OCI-LY3 (cell line): ENCODE results near the gene ARL6IP4.

Experiments
- H2AFZ ChIP-seq: fragments of 200-600, 300-600 bp; shearing (Covaris generic); 2 replicates; pipeline ENCODE4 v1.6.0; 2014; ENCODE audit warnings: antibody characterized with exemption, low read depth, low read length
- H3K27ac ChIP-seq: fragments of 200-600, 300-600 bp; sonication (generic); 2 replicates; pipeline ENCODE4 v1.5.1; 2014; ENCODE audit warnings: mild to moderate bottlenecking, low read length, moderate library complexity, mixed read lengths
- H3K27me3 ChIP-seq: fragments of 200-600, 300-600 bp; sonication (generic); 2 replicates; pipeline ENCODE4 v1.6.1; 2014; ENCODE audit warnings: low read depth, low read length, mixed read lengths
- H3K36me3 ChIP-seq: fragments of 200-600, 300-600 bp; sonication (generic); replicated peaks from 2 replicates; pipeline ENCODE3; 2014; ENCODE audit warnings: low read depth, low read length, mixed read lengths
- H3K4me1 ChIP-seq: fragments of 300-600, 200-600 bp; sonication (generic); 2 replicates; pipeline ENCODE4 v1.6.1; 2014; ENCODE audit warnings: low read length, mixed read lengths
- H3K4me2 ChIP-seq: fragments of 200-600, 300-600 bp; sonication (generic); 2 replicates; pipeline ENCODE4 v1.6.1; 2014; ENCODE audit warnings: low read length, mixed read lengths
- H3K4me3 ChIP-seq: fragments of 300-600, 200-600 bp; sonication (generic); 2 replicates; pipeline ENCODE4 v1.5.1; 2014; ENCODE audit warnings: antibody characterized with exemption, mild to moderate bottlenecking, low read length, moderate library complexity
- H3K79me2 ChIP-seq: fragments of 300-600, 200-600 bp; shearing (Covaris generic); 2 replicates; pipeline ENCODE4 v1.6.1; 2014; ENCODE audit warnings: mild to moderate bottlenecking, low read length, mixed read lengths
- H3K9ac ChIP-seq: fragments of 300-600, 200-600 bp; shearing (Covaris generic); 2 replicates; pipeline ENCODE4 v1.6.0; 2014; ENCODE audit warnings: mild to moderate bottlenecking, low read length, moderate library complexity
- H3K9me3 ChIP-seq: fragments of 200-600, 300-600 bp; shearing (Covaris generic); 2 replicates; pipeline ENCODE4 v1.6.1; 2014; ENCODE audit warnings: low read length, mixed read lengths; ENCODE audit not compliant: insufficient read depth
- H4K20me1 ChIP-seq: fragments of 200-600, 300-600 bp; sonication (generic); 2 replicates; pipeline ENCODE4 v1.6.1; 2016; ENCODE audit warnings: low read length, mixed read lengths; ENCODE audit not compliant: insufficient read depth
- CTCF ChIP-seq: fragments of 200-600, 300-600 bp; sonication (generic); IDR thresholded peaks from 2 replicates; pipeline ENCODE4 v1.5.1; 2014; ENCODE audit warnings: antibody characterized with exemption, low read length, low read depth
- EZH2phosphoT487 ChIP-seq: fragments of 200-600 bp; shearing (Covaris generic); IDR thresholded peaks from 2 replicates; pipeline ENCODE4 v1.6.1; 2018; ENCODE audit warnings: antibody characterized with exemption, mixed run types, low read depth

Gene ARL6IP4

GRCh38 chr12:122982963-122983788 lies 2.7 kb downstream of the ARL6IP4 start:
- Histone ChIP-seq H2AFZ (no peak overlapping the region), H3K79me2 (peaks cover 26% of the 10 kb centered on the region), H3K27ac (no peak overlapping the region), H3K9ac (no peak overlapping the region), H3K27me3 (no peaks in the 10 kb centered on the region), H4K20me1 (peaks cover 21% of the 10 kb centered on the region), H3K4me2 (no peak overlapping the region), H3K4me1 (peaks cover 18% of the 10 kb centered on the region), H3K4me3 (no peak overlapping the region), H3K9me3 (no peaks in the 10 kb centered on the region), H3K36me3 (peaks cover 15% of the 10 kb centered on the region)
- no peak for TF ChIP-seq CTCF
- TF ChIP-seq EZH2phosphoT487: no peak

- TF ChIP-seq EZH2phosphoT487: no peak
- no peak for TF ChIP-seq CTCF
- no peak overlapping the region for H3K4me3 ChIP-seq
- H3K4me2 ChIP-seq: no peak overlapping the region
- H3K79me2 ChIP-seq: peaks cover 26% of the 10 kb centered on the region
- no peak overlapping the region for H3K9ac ChIP-seq
- H4K20me1 ChIP-seq: peaks cover 21% of the 10 kb centered on the region
- peaks cover 18% of the 10 kb centered on the region for H3K4me1 ChIP-seq
- H3K27ac ChIP-seq: no peak overlapping the region
- H3K27me3 ChIP-seq: no peaks in the 10 kb centered on the region
- H3K36me3 ChIP-seq: peaks cover 15% of the 10 kb centered on the region
- no peaks in the 10 kb centered on the region for H3K9me3 ChIP-seq
- H2AFZ ChIP-seq: no peak overlapping the region
Observed at GRCh38 chr12:122983789-122984515, 3.5 kb downstream of the ARL6IP4 start.

- H3K27ac ChIP-seq: no peak overlapping the region
- no peak overlapping the region for H3K4me3 ChIP-seq
- H3K9me3 ChIP-seq: no peaks in the 10 kb centered on the region
- H3K4me2 ChIP-seq: no peak overlapping the region
- H3K36me3 ChIP-seq: peaks cover 15% of the 10 kb centered on the region
- H3K9ac ChIP-seq: no peak overlapping the region
- H3K27me3 ChIP-seq: no peaks in the 10 kb centered on the region
- H3K4me1 ChIP-seq: peaks cover 11% of the 10 kb centered on the region
- peaks cover 26% of the 10 kb centered on the region for H3K79me2 ChIP-seq
- no peak overlapping the region for H2AFZ ChIP-seq
- H4K20me1 ChIP-seq: peaks cover 21% of the 10 kb centered on the region
- TF ChIP-seq CTCF (no peak), EZH2phosphoT487 (no peak)
Observed at GRCh38 chr12:122984612-122985337, 4.3 kb downstream of the ARL6IP4 start.
